ENCODE measurements around the gene SH3BP4.

- TF ChIP-seq EZH2 (IDR thresholded peaks at IDR 0.05; ENCODE audit: borderline replicate concordance, low read depth, low read length, poor library complexity, severe bottlenecking): no peak
- no peak for TF ChIP-seq CTCF (conservative IDR thresholded peaks at IDR 0.05; ENCODE audit: low read depth, low read length)
Measured at GRCh38 chr2:235037604-235038166, 85.9 kb downstream of the SH3BP4 start.
